ENCODE measurements around the gene MID2. TPM values are rescaled to one million over a fixed set of nuclear protein-coding genes. Genes with fewer than 3 reads are reported as not detected.
"Not testable (repeated sequence)": the region's sequence is repeated elsewhere in the genome, so short reads cannot be mapped to it uniquely, and the experiment has no call there.

Gene MID2
- total RNA-seq, 4 donors from 2014 or later = 8.5 to 53.4 (median 40.7) TPM

DNA sequence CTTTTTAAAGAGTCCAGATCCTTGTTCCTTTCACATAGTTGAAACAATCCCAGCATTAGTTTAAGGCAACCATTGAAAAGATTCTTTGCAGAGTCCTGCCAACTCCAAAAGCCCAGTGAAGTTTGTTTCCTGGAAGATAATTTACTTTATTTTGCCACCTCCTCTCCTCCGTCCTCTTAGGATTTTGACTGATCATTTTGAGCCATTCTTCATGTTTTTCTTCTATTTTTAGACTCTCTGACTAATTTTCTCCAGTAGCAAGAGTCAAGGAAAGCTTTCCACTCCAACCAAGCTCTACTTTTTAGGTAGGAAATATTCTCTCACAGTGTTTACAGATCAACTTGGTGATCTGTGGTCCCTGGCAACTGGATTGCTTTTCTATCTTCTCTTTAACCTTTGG is 37.8 kb upstream of the MID2 start:
- no peak for DNase-seq
- Histone ChIP-seq H3K9me3 (no peaks in the 10 kb centered on the region), H3K4me3 (no peak overlapping the region), H3K36me3 (no peaks in the 10 kb centered on the region), H3K27me3 (no peaks in the 10 kb centered on the region), H3K4me1 (no peaks in the 10 kb centered on the region), H3K27ac (peak overlapping the region; percentile 42 to 52)
- intact Hi-C loops (cut with DNase I; ENCODE audit: low total_unique reads) = no loop called here
- TF ChIP-seq, protein P1, sequence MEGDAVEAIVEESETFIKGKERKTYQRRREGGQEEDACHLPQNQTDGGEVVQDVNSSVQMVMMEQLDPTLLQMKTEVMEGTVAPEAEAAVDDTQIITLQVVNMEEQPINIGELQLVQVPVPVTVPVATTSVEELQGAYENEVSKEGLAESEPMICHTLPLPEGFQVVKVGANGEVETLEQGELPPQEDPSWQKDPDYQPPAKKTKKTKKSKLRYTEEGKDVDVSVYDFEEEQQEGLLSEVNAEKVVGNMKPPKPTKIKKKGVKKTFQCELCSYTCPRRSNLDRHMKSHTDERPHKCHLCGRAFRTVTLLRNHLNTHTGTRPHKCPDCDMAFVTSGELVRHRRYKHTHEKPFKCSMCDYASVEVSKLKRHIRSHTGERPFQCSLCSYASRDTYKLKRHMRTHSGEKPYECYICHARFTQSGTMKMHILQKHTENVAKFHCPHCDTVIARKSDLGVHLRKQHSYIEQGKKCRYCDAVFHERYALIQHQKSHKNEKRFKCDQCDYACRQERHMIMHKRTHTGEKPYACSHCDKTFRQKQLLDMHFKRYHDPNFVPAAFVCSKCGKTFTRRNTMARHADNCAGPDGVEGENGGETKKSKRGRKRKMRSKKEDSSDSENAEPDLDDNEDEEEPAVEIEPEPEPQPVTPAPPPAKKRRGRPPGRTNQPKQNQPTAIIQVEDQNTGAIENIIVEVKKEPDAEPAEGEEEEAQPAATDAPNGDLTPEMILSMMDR (IDR thresholded peaks at IDR 0.05) = no peak
- TF ChIP-seq POLR2A (IDR thresholded peaks at IDR 0.05) = no peak

DNA sequence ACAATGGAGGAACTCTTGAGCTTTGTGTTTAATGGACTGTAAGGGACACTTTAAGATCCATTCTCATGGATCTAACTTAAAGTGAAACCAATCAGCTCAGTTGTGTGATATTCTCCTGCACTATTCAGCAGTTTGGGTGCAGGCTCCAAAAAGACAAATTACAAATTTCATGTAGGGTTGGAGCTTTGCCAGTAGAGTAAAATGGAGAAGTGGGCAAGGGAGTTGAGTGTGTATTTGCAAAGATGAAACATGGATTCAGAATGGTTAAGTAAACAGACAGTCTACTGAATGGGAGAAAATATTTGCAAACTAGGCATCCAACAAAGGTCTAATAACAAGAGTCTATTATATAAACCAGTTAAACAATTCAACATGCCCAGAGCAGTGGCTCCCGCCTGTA is 21.2 kb upstream of the MID2 start:
- DNase-seq = no peak
- intact Hi-C loops (cut with DNase I; ENCODE audit: low total_unique reads) = no loop called here
- no peaks in the 10 kb centered on the region for H3K36me3 ChIP-seq
- H3K27ac ChIP-seq = no peak overlapping the region
- H3K9me3 ChIP-seq = no peaks in the 10 kb centered on the region
- peaks cover 0 to 6% of the 10 kb centered on the region in 2 donors for H3K27me3 ChIP-seq
- TF ChIP-seq POLR2A (IDR thresholded peaks at IDR 0.05) = no peak
- TF ChIP-seq, protein P1 (IDR thresholded peaks at IDR 0.05) = no peak
- H3K4me3 ChIP-seq = no peak overlapping the region
- no peaks in the 10 kb centered on the region for H3K4me1 ChIP-seq

DNA sequence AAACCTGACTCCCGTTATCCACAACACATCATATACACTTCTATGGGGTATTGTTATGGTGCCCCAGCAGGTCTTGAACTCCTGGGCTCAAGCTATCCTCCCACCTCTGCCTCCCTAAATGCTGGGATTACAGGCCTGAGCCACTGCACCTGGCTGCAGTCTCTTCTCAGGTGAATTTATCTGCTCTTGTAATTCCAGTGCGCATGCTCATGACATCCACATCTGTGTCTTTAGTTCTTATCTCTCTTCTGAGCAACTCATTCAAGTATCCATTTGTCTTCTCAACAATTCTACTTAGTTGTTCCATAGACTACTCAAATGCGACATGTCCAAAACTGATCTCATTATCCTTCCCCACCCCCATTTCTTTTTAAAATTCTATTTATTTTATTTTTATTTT is 20.5 kb upstream of the MID2 start:
- Histone ChIP-seq H3K36me3 (no peaks in the 10 kb centered on the region), H3K27me3 (no peaks in the 10 kb centered on the region), H3K4me3 (no peak overlapping the region), H3K27ac (no peak overlapping the region), H3K9me3 (no peaks in the 10 kb centered on the region), H3K4me1 (no peaks in the 10 kb centered on the region)
- TF ChIP-seq POLR2A (IDR thresholded peaks at IDR 0.05) = no peak
- TF ChIP-seq, protein P1 (IDR thresholded peaks at IDR 0.05) = no peak
- DNase-seq = no peak
- intact Hi-C loops (cut with DNase I; ENCODE audit: low total_unique reads) = no loop called here

DNA sequence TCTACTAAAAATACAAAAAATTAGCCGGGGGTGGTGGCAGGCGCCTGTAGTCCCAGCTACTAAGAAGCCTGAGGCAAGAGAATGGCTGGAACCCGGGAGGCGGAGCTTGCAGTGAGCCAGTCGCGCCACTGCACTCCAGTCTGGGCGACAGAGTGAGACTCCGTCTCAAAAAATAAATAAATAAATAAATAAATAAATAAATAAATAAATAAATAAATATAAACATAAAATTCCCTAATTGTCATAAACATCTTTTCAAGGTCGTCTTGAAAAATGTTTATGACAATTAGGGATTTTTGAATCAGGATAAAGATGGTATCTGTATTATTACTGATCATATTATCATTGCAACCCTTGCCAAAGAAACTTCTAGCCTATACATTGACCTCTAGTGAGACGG is 15.6 kb upstream of the MID2 start:
- H3K9me3 ChIP-seq; H3K27ac ChIP-seq; H3K27me3 ChIP-seq; H3K4me3 ChIP-seq; H3K4me1 ChIP-seq; intact Hi-C loops (cut with DNase I; ENCODE audit: low total_unique reads); DNase-seq; H3K36me3 ChIP-seq: not testable (repeated sequence)

- H3K4me3 ChIP-seq = no peak overlapping the region
- intact Hi-C loops (cut with DNase I; ENCODE audit: low total_unique reads) = no loop called here
- no peaks in the 10 kb centered on the region for H3K36me3 ChIP-seq
- H3K27ac ChIP-seq = no peak overlapping the region
- no peaks in the 10 kb centered on the region for H3K27me3 ChIP-seq
- DNase-seq = no peak
- no peaks in the 10 kb centered on the region for H3K4me1 ChIP-seq
- no peaks in the 10 kb centered on the region for H3K9me3 ChIP-seq
- TF ChIP-seq POLR2A (IDR thresholded peaks at IDR 0.05) = no peak
- TF ChIP-seq, protein P1 (IDR thresholded peaks at IDR 0.05) = no peak
These were observed 6.7 kb upstream of the MID2 start for GRCh38 chrX:107818900-107819521.

DNA sequence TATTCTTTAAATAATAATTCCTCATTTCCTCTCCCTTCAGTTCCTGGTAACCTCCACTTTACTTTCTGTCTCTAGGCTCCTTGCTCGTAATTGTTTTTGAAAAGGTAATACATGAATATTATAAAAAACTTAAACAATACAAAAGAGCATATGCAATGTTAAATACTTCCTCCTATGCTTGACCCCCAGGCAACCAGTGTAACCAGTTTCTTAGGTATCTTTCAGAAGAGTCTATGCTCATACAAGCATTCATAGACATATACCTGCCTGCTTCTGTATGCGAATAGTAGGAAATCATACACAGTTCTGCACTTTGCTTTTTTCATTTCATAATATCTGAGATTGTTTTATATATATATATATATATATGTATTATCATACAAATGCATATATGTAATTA is 2.6 kb upstream of the MID2 start:
- no peak overlapping the region for H3K4me3 ChIP-seq
- DNase-seq = no peak
- H3K27me3 ChIP-seq = no peaks in the 10 kb centered on the region

More for the DNA sequence above, 2.6 kb upstream of the MID2 start:
- Histone ChIP-seq H3K27ac (no peak overlapping the region), H3K4me1 (no peaks in the 10 kb centered on the region), H3K9me3 (no peaks in the 10 kb centered on the region), H3K36me3 (no peaks in the 10 kb centered on the region)
- intact Hi-C loops (cut with DNase I; ENCODE audit: low total_unique reads) = no loop called here
- TF ChIP-seq, protein P1 (IDR thresholded peaks at IDR 0.05) = no peak
